ENCODE data around the gene PLEKHA5.
"Not testable (repeated sequence)": the region's sequence is repeated elsewhere in the genome, so short reads cannot be mapped to it uniquely, and the experiment has no call there.

The PLEKHA5 gene

DNA sequence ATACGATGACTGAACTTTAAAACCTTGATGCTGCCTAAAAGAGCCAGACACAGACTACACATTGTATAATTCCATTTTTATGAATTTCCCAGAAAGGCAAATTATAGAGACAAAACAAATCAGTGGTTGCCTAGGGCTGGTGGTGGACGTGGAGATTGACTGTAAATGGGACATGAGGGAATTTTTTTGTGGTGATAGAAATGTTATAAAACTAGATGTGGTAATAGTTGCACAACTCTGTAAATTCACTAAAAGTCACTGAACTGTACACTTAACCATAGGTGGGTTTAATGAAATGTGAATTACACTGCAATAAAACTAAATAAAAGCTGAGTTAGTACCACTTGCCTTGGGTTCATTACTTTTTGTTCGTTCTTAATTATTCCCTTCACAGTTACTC lies 72.1 kb downstream of the PLEKHA5 start:
- DNase-seq (ENCODE audit: low spot score) = no peak

DNA sequence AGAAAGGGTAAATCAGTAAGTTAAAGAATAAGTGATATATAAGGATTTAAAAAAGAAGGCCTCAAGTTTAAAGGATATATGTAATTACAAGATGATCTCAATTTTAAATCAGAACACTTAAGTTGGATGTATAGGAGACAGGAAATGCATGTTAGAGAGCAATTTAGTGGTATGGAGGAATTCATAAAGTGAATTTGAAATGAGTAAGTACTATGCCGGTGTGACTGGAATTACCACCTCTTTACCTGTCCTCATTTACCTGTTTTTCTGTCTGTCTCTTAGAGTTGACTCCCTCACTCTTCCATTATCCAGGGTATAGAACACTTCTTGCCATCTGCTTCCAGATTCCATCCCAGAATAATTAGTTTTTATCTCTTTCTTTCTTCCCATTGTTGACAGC lies 73.5 kb downstream of the PLEKHA5 start:
- DNase-seq (ENCODE audit: low spot score) = no peak

GRCh38 chr12:19203539-19204506 lies 74.3 kb downstream of the PLEKHA5 start:
- no peak for DNase-seq (ENCODE audit: low spot score)

GRCh38 chr12:19205120-19205519 lies 75.6 kb downstream of the PLEKHA5 start:
- DNase-seq (ENCODE audit: low spot score) = no peak

DNA sequence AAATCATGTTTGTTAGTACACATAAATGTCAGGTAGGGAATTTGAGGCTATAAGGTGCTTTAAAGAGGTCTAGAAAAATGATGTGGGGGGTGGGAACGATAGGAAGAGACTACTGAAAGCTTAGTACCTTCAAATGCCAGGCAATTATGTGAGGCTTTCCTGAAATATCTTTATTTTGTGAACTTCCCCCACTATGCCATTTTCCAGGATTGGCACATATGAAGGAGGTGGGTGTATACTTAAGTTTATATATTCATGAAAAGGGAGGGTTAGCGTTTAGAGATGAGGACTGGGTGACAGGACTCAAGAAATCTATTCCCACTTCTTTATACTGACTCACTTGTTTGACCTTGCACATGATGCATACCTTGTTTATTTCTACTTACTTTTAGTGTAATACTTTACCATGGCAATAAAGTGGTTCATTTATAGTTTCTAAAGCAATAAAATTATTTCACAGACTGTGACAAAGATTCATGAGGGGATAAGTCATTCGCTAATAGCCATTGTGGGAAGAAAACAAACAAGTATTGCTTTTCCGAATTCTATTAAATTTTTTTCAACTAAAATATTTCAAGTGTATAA lies 77.1 kb downstream of the PLEKHA5 start:
- no peak for DNase-seq (ENCODE audit: low spot score)

DNA sequence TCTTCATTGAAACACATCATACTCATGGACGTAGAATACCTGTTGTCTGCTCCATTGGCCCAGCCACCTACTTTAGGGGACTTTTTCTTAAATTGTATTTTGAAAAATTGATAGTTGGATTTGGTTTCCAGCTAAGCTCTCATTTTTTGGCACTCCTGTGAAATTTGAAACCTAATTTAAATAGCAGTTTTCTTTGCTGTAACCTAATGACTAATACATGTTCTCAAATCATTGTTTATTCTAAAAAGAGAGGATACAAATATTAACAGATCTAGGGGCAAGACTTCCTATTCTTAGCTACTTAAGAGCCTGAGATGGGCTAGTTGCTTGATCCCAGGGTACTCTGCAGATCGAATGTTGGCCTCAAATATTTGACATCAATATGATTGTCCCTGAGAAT lies 78.9 kb downstream of the PLEKHA5 start:
- no peak for DNase-seq (ENCODE audit: low spot score)

DNA sequence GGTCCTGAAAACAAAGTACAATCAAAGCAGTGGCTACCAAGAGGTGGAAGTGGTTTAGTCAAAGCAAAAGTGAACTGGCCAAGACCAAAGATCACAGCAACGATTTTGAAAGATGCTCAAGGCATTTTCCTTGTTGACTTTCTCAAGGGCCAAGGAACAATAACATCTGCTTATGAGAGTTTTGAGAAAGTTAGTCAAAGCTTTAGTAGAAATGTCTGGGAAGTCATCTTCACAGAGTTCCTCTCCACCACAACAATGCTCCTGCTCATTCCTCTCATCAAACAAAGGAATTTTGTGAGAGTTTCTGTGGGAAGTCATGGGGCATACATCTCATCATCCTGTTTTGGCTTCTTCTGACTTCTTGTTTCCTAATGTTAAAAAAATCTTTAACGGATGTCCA lies 80.1 kb downstream of the PLEKHA5 start:
- DNase-seq (ENCODE audit: low spot score) = no peak

GRCh38 chr12:19211802-19212201 lies 82.3 kb downstream of the PLEKHA5 start:
- DNase-seq (ENCODE audit: low spot score) = no peak

- no peak for DNase-seq (ENCODE audit: low spot score)
These were observed 82.7 kb downstream of the PLEKHA5 start for GRCh38 chr12:19212245-19212644.

DNA sequence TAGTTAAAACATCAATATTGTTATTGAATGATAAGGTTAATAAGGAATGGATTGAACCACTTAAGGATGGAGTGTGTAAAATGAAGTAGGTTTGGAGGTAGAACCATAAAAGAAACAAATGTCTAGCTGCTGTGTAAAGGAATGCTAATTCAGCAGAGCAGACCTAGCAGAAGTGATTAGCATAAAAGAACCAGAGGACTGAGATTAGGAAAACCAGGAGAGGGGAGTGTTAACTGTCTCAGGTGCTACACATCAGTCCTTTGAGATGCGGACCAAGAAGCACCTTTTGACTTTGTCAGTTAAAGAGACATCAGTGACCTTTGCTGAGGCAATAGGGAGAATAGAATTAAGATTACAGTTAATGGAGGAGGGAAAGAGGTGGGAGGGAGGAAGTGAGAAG lies 84.5 kb downstream of the PLEKHA5 start:
- DNase-seq (ENCODE audit: low spot score) = no peak

- DNase-seq (ENCODE audit: low spot score) = no peak
These were observed 85.6 kb downstream of the PLEKHA5 start for GRCh38 chr12:19215115-19215514.

DNA sequence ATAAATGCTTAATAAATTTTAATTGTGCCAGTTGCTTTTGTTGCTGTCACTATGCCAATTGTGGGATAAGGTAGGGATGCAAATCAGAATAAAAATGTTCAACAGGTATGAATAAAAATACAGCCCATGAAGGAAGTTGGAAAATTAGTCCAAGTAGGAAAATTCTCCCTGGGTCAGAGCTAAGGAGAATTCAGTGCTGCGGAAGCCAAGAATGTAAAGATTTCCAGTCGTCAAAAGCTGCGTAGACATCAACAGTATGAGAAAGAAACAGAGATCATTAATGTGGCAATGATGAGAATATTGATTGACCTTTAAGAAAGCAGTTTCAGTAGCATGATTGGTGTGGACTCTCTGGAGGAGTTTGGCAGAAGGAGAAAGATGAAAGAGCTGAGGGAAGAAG lies 87.9 kb downstream of the PLEKHA5 start:
- no peak for DNase-seq (ENCODE audit: low spot score)

DNA sequence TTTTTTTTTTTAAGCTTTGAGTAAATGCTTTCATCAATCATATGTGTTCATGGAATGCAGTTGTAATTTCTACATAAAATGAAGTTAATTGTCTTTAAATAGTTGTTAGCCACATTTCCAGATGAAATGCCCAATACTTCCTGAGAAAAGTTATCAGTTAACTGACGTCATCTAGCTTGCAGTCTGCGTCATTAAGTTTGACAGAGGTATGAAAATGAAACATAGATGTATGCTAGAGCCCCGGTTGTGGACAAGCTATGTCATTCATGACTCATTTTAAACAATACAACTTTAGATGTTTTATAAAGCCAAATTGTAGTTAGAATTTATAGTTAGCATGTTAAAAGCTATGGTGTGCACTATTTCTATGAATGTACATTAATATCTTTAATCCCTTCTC lies 90.7 kb downstream of the PLEKHA5 start:
- DNase-seq (ENCODE audit: low spot score) = no peak

DNA sequence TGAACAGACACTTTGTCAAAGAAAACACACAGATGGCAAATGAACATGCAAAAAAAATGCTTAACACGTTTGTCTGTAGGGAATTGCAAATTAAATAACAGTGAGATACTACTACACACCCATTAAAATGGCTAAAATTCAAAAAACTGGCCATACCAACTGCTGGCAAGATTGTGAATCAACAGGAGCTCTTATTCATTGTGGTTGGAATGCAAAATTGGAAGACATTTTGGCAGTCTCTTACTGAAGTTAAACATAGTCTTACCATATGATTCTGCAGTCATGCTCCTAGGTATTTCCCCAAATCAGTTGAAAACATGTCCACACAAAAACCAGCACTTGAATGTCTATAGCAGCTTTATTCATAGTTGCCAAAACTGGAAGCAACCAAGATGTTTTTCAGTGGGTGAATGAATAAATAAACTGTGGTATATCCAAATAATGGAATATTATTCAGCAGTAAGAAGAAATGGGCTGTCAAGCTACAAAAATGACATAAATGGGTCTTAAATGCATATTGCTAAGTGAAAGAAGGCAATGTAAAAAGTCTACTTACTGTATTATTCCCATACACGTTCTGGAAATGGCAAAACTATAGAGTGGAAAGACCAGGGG lies 91.4 kb downstream of the PLEKHA5 start:
- DNase-seq (ENCODE audit: low spot score) = no peak

GRCh38 chr12:19222558-19222957 lies 93.0 kb downstream of the PLEKHA5 start:
- no peak for DNase-seq (ENCODE audit: low spot score)

DNA sequence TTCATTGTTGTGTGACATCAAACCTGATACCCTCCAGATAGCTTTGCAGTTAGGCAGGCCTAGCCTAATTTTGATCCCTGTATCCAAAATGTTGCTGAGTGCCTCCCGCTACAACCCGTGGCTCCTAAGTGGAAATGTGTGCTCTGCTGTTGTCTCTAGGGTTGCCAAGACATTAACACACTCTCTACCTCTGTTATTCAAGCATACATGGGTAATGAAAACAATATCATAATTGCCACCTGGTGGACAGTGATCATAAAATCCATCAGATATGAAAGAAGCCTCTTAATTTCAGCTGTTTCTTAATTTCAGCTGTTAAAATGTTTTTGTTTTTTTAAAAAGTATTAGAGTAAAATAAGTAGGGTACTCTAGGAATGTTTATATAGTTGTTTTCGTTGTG lies 93.5 kb downstream of the PLEKHA5 start:
- DNase-seq (ENCODE audit: low spot score) = no peak

DNA sequence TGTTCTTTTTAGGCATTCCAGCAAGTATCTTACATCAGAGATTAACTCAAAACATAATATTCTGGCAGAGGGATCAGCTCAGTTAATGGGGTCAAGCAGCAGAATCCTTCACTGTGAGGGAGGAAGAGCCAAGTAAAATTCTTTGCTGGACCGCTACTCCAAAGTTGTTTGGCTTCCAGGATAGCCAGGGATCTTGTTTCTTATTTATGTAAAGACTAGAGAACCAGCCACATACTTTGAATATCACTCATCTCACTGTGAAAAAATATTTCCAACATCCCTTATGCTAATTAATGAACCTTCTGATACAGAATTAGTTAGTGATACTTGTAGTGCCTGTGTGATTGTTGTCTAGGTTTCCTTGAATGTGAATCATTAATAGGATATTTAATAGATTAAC lies 94.2 kb downstream of the PLEKHA5 start:
- no peak for DNase-seq (ENCODE audit: low spot score)

DNA sequence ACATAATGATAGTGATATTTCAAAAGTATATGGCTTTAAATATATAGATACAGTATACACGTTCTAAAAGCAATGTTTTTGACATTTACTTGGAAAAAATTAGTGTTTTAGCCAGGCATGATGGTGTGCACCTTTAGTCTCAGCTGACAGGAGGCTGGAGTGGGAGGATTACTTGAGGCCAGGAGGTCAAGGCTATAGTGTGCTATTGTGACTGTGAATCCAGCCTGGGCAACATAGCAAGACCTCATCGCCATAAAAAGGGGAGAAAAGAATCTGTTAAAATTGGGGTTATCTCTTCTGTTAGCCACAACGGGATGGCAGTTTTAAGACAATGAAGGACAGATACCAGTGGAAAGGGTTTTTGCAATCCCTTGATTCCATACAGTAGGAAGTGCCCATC lies 95.2 kb downstream of the PLEKHA5 start:
- DNase-seq (ENCODE audit: low spot score) = no peak

- no peak for DNase-seq (ENCODE audit: low spot score)
These were observed 97.8 kb downstream of the PLEKHA5 start for GRCh38 chr12:19227190-19227879.

- no peak for DNase-seq (ENCODE audit: low spot score)
These were observed 98.3 kb downstream of the PLEKHA5 start for GRCh38 chr12:19227880-19228210.

DNA sequence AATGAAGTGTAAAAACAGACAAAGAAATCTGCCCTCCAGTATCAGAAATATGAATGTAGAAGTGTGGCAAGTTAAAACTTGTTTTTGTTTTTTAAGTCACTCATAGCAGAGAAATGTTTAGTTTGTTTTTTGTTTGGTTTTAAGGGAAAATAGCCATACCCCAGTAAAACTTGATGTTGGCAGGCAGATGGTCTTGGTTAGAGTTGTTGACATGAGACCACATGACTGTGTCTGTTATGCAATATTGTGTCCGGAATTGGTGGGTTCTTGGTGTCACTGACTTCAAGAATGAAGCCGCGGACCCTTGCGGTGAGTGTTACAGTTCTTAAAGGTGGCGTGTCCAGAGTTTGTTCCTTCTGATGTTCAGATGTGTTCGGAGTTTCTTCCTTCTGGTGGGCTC lies 99.5 kb downstream of the PLEKHA5 start:
- DNase-seq (ENCODE audit: low spot score) = not testable (repeated sequence)

- no peak for DNase-seq (ENCODE audit: low spot score)
These were observed 100.8 kb downstream of the PLEKHA5 start for GRCh38 chr12:19230299-19230866.

All from CD4-positive, alpha-beta T cell treated with Interleukin-6 at 100 ng/mL for 8 hours (primary cell).